OCI-M2 (cell line): ENCODE results near the gene TMF1.

Experiments used
- DNase-seq: peaks from one replicate; lab custom pipeline; 2025; ENCODE audit not compliant: unreplicated experiment; lab: John Stamatoyannopoulos, UW

Gene TMF1

DNA sequence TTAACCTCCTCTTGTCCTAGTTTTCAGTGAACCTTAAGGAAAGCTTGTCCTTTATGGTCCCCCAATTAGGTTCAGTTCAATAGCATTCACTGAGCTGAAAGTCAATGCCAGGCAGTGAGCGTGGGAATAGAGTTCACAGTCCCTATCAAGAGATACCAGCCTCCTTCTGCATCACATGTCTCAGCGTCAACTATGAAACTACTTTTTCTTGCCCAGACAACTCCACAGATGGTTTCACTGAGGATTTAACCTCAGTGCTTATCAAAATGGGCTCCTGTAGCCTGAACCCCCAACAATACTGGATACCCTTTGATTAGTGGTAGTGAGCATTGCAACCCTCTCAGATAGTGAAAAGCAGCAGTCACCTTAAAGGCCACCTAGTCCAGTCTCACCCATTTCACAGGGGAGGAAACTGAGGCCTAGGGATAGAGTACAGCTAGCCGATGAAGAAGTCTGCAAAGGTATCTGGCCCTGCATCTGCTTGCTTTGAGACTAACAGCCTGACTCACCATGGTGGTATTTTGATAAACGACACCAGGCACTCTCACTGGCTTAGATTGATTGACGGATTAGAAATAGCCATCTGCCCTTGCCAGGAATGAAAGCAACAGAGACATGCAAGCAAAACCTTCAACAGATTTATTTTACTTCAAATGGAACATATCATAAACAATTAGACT, 29.6 kb upstream of the TMF1 start:
- DNase-seq = no peak

DNA sequence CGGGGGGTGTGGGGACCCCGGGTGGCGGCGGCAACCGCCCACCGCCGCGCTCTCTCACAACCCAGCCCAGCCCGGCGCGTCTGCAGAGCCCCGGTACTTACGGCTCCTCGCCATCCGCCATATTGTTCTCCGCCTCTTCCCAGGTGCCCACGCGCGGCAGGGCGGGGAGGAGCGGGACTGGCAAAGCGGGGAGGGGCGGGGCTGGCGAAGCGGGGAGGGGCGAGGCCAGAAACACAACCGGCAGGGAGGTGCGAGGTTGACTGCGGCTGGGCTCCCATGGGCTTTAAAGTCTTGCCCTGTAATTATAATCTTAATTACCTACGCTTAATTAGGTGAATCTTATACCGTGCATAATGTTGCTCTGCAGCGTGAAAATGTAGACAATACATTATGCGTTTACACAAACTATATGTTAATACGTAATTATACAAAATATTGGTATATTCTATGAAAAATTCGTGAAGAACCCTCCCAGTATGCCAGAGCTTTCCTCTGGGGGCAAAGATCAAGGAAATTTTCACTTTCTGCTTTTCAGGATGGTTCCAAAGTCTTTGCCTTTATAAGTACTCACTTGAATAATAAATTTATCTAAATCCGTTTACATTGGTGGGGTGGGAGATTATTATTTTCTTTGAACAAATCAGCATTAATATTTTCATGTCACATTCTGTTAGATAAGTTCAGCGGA, 28.2 kb upstream of the TMF1 start, which contains the start of gene UBA3:
TSS of gene UBA3 (minus strand) at position 133 of the 688 bp plus-strand sequence. CDS start at position 121, 12 bp downstream.
- no peak for DNase-seq

DNA sequence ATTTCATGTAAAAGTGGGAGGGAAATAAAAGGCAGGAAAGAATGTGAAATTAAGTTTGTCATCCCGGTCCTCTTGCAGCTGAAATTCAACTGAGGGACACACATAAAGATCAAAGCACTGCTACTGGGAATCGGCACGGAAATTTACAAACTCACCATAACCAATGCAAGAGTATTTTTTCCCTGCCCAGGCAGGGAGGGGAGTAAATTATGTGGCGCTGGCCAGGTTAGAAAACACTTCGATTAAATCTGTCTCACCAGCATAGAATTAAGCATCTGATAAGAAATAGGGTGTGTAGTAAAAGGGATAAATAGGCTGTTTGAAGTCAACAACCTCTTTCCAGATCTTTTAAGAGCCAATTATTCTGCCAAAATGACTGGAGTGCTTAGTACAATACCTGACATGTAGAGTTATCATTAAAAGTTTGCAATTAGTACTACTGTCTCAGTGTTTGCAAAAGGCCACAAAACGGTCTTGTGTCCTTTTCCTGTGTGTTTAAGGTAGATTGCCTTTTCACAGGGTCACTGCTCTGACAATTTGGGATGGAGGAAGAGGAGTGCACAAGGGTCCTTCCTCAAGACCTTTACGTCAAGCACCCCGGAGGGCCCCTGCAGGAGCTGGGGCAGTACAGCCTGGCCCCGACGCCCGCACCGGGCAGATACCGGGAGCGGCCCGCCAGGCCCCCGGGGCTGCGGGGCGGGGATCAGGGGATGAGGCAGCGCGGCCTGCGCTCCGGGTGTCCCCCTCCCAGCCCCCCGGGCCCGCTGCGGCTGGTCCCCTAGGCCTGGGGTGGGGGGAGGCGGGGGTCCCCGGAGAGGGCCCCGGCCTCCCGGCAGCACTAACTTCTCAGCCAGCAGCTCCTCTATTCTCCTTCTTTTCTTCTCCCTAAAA, 27.4 kb upstream of the TMF1 start:
- no peak for DNase-seq

DNA sequence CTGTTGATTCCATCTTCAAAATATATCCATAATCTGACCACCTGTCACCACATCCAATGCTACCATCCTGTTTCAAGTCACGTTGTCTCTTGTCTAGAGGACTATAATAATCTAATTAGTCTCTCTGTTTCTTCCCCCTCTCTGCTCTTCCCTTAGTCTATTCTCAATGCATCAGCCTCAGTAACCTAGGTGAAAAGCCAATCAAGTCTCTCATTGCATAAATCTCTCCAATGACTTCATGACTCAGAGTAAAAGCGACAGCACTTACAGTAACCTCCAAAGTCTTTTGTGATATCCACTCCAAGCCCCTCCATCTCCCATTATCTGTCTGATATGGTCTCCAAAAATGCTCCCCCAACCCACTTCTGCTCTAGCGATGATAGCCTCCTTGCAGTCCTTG, 20.8 kb upstream of the TMF1 start:
- no peak for DNase-seq

DNA sequence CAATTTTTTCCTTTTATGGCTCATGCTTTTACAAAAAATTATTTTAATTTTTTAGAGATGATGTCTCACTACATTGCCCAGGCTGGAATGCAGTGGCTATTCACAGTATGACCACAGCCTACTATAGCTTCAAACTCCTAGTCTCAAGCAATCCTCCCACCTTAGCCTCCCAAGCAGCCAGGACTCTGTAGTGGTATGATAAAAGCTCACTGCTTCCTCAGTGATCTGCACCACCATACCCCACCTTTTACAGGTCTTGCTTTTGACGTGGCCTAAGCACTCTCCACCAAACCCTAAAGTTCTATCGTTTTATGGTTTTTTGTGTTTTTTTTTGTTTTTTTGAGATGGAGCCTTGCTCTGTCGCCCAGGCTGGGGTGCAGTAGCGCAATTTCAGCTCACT, 14.0 kb upstream of the TMF1 start:
- DNase-seq = no peak

GRCh38 chr3:69065318-69065964, 13.3 kb upstream of the TMF1 start:
- DNase-seq = no peak

DNA sequence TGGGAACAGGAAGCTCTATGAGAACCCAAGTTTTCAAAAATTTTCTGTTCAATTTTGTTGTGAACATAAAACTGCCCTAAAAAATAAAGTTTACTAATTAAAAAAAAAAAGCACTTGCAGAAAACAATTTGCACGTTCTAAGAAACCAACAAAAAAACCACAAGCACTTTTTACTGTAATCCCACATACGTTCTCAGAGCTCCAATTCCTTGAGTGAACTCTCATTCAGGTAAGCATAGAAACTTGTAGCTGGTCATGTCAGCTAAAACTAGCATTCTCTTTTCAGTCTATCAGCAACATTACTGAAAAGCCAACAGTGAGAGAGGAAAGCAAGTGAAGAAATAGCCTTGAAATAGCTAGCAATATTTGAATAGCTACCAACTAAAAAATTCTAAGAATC, 11.5 kb upstream of the TMF1 start:
- DNase-seq = no peak

- no peak for DNase-seq
Observed at GRCh38 chr3:69059688-69060087, 7.6 kb upstream of the TMF1 start.

DNA sequence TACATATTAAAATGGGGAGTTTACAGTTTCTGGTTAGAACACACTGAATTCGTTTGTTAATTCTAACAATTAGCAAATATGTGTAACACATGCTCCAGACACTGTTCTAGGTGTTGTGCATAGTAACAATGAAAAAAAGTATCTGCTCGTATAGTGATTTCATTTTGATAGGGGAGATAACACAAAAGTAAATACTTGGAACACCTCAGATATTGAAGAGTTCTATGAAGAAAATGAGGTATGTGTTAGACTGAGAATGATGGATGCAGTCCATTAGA, 6.8 kb upstream of the TMF1 start:
- no peak for DNase-seq

DNA sequence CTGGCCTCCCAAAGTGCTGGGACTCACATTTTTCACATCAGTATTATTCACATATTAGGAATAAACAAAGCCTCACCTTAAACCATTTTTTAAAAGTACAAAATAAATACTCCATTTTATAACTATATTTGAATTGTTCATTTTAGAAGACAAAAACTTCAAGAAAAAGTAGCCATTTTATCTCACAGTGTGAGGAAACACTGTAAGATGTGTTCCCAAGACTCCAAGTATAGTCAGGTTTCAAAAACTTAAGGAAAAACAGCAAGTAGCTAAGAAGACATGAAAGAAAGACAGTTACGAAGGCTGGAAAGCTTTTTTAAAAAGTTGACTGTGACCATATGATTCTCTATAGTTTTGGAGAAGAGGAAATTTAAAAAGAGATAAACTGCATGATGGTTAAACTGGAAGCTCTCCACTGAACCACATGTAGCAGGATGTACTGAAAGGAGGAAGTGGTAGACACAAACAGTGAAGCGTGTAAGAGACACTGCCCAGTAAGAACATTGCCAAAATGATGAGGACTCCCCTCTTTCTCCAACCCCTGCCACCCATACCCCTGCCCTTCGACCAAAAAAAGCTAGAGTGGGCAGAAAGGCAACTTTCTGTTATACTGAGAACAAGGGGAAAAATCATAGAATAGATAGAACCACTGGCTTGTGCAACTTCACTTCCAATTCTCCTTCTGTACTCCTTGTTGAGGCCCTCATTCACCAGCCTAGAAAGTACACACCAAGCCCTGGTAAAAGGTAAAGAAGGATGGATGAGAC, 6.2 kb upstream of the TMF1 start:
- DNase-seq = no peak

GRCh38 chr3:69052472-69052898, 352 bp upstream of the TMF1 start:
- DNase-seq = no peak

GRCh38 chr3:69048990-69049389, 3.1 kb downstream of the TMF1 start:
- DNase-seq = no peak

DNA sequence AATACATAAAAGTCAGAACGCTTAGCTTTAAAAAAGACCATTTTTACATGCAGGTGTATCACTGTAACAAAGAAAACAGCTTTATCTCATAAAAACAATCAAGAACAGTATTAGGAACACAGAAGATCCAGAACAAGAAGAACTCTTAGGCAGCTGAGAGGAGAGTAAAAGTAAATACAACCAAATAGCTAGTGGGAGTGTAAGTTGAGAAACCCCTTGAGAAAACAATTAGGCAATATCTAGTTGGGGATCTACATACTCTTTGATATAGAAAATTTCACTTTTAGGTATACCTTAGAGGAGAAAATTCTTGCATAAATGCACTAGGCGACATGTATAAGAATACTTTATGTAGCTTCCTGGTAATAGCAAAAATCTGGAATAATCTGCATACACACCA, 7.5 kb downstream of the TMF1 start:
- no peak for DNase-seq

GRCh38 chr3:69033470-69033869, 18.7 kb downstream of the TMF1 start:
- DNase-seq = no peak

DNA sequence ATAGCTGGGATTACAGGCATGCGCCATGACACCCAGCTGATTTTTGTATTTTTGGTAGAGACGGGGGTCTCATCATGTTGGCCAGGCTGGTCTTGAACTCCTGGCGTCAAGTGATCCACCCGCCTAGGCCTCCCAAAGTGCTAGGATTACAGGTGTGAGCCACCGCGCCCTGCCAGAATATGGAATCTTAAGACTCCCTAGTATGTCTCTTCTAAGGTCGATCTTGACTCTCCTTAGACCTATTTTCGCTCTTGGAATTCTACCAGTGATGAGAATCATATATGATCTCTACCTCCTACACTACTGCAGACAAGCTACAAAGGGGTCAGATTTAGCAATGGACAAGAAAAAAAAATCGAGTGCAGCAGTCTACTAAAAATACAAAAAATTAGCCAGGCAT, 19.4 kb downstream of the TMF1 start:
- DNase-seq = no peak

DNA sequence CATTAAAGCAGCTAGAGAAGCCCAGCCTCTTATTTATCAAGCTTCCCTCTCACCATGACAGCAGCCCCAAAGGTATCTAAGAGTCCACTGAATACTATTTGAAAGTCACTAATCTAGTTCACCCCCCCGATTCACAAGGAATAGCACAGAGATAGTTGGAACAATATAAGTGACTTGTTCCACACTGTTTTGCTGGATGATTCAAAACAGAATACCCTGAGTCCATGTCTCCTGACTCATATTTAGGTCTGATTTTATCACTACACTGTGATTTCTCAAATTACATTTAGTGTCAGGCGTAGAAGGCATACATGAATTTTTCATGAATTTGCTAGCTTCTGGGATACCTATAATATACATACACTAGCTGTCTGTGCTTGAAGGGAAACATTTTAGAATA, 20.0 kb downstream of the TMF1 start:
- no peak for DNase-seq

- DNase-seq = no peak
Observed at GRCh38 chr3:69031635-69032034, 20.5 kb downstream of the TMF1 start.

DNA sequence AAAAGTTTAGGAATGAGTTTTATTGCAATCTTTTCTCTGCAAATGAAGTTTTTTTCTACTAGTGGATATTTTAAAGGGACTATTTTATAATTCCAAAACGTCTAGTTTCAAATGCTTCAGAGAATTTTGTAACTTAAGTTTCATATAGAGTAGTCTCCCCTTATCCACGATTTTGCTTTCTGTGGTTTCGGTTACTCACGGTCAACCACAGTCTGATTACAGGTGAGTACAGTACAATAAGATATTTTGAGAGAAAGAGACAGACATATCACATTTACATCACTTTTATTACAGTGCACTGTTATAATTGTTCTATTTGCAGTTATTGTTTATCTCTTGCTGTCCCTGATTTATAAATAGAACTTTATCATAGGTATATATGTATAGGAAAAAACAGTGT, 31.3 kb downstream of the TMF1 start:
- no peak for DNase-seq

- DNase-seq = no peak
Observed at GRCh38 chr3:69020424-69020823, 31.7 kb downstream of the TMF1 start.

- peak; percentile 19 for DNase-seq
Observed at GRCh38 chr3:69016901-69017300, 35.2 kb downstream of the TMF1 start.

DNA sequence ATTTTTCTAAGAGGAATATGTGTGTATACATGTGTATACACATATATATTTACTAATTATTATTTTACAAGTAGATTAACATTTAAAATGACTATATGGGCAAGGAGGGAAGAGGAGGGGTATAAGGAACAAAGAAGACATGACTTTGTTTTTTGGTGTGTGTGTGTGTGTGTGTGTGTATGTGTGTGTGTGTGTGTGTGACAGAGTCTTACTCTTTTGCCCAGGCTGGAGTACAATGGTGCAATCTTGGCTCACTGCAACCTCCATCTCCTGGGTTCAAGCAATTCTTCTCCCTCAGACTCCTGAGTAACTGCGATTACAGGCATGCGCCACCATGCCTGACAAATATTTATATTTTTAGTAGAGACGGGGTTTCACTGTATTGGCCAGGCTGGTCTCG, 36.0 kb downstream of the TMF1 start:
- DNase-seq = no peak
